ENCODE measurements around the gene PRKN.

DNA sequence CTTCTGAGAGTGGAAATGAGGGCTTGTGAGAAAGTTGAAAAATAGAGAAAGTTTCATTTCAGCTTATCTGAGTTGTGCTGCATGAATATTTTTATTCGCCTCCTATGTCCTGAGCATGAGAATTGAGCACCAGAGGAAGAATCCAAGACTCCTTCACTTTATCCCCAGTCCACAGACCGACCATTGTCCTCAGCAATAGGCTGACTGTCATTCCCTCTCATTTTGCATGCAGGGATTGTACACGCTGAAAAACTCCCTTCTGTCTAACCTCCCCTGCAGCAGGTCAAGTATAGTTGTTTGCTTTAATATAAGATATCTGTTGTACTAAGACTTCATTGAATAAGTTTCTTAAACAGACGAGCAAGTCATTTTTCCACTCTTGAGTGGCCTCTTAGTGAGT, 437.6 kb downstream of the PRKN start:
- TF ChIP-seq, protein P1, sequence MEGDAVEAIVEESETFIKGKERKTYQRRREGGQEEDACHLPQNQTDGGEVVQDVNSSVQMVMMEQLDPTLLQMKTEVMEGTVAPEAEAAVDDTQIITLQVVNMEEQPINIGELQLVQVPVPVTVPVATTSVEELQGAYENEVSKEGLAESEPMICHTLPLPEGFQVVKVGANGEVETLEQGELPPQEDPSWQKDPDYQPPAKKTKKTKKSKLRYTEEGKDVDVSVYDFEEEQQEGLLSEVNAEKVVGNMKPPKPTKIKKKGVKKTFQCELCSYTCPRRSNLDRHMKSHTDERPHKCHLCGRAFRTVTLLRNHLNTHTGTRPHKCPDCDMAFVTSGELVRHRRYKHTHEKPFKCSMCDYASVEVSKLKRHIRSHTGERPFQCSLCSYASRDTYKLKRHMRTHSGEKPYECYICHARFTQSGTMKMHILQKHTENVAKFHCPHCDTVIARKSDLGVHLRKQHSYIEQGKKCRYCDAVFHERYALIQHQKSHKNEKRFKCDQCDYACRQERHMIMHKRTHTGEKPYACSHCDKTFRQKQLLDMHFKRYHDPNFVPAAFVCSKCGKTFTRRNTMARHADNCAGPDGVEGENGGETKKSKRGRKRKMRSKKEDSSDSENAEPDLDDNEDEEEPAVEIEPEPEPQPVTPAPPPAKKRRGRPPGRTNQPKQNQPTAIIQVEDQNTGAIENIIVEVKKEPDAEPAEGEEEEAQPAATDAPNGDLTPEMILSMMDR (IDR thresholded peaks at IDR 0.05; ENCODE audit: poor library complexity, severe bottlenecking), result no peak
- TF ChIP-seq POLR2AphosphoS5 (IDR thresholded peaks at IDR 0.05), result no peak
- TF ChIP-seq EZH2 (IDR thresholded peaks at IDR 0.05; ENCODE audit: borderline replicate concordance, insufficient read depth, low read length, poor library complexity, severe bottlenecking), result no peak

Data from neural cell (in vitro differentiated cells).